Subcutaneous adipose tissue (tissue), 4 donors: ENCODE data around the gene TMED1. TPM values are rescaled to one million over a fixed set of nuclear protein-coding genes. Genes with fewer than 3 reads are reported as not detected.

Experiments
- CTCF ChIP-seq: fragments of 450-650 bp; IDR thresholded peaks from one replicate; pipeline ENCODE4 v1.5.1; 2016; ENCODE audit warnings: low read depth, mild to moderate bottlenecking, control low read depth, antibody characterized with exemption, moderate library complexity
- total RNA-seq, 4 donors: library from RNA; depleted of rRNA; stranded (reverse); fragments of >200 nt; gene quantifications; one replicate each; pipeline ENCODE4 v1.1.0, GENCODE V29; 2016

The TMED1 gene
- total RNA-seq, 4 donors from 2014 or later, result 10.3 to 53.1 (median 34.4) TPM

DNA sequence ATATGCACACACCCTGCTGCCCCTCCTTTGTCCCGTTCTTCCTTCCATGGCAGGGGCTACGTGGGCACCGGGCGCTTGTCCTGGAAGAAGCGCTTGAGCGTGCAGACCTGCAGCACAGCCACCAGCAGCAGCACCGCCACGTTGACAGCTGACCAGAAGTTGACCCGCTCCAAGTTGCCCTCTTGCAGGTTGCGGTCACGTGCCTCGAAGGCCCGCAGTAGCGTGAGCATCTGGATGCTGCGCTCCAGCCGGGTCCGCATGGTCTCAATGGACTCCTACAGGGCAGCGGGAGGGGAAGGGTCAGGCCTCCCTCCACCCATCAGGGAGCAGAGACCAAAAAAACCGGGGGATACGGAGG is 3.1 kb downstream of the TMED1 start:
- no peak for TF ChIP-seq CTCF

GRCh38 chr19:10831987-10832938 is 3.7 kb downstream of the TMED1 start:
- no peak for TF ChIP-seq CTCF

GRCh38 chr19:10830931-10831779 is 4.9 kb downstream of the TMED1 start:
- TF ChIP-seq CTCF, result no peak

DNA sequence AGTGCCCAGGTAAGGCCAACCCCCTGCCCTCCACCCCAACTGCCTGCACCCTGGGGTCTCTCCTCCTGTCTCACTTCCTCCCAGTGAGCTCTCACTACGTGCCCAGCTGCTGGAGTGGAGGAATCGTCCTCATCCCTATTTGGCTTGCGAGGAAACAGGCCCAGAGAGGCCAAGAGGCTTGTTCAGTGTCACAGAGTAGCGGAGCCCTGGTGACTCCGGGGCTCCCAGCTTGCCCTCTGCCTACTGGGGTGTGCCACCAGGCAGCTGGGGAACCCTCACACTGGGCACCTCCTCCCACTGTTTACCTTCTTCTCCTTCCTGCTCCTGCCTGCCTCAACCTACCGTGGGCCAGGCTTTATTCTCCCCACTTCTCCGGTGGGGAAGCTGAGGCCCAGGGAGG is 5.6 kb downstream of the TMED1 start:
- no peak for TF ChIP-seq CTCF

DNA sequence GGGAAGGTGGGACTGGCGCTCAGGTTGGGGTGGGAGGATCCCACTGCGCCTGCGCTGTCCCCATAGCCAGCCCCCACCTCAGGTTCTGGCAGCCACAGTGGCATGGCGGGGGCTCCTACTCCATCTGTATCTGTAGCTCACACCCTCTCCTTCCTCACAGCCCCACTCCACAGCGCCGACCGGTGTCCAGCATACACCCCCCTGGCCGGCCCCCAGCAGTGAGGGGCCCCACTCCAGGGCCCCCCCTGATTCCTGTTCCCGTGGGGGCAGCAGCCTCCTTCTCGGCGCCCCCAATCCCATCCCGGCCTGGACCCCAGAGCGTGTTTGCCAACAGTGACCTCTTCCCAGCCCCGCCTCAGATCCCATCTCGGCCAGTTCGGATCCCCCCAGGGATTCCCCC is 6.0 kb downstream of the TMED1 start:
- no peak for TF ChIP-seq CTCF

- TF ChIP-seq CTCF, result no peak
Measured at GRCh38 chr19:10828981-10829821, 6.8 kb downstream of the TMED1 start.

DNA sequence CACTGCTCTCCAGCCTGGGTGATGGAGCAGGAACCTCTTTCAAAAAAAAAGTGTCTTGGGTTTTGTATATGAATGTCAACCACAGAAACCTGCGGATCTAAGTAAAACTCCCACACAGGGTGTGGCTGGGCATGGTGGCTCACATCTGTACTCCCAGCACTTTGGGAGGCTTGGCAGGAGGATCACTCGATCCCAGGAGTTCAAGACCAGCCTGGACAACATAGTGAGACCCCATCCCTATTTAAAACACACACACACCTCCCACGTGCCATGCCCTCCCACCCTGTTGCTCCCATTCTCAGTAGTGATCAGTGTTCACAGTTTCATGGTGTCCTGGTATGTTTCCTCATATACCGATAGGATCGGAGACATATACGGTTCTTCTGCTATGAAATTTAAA is 9.2 kb downstream of the TMED1 start:
- TF ChIP-seq CTCF, result no peak
